DOHH2 (cell line): Measurements from ENCODE around the gene RIN2.

Experiments
- CTCF ChIP-seq: fragments of 200-600 bp; sonication (generic); IDR thresholded peaks from one replicate; pipeline ENCODE4 v1.5.1; 2014; ENCODE audit warnings: antibody characterized with exemption, mild to moderate bottlenecking, low read depth, low read length; ENCODE audit not compliant: poor library complexity, severe bottlenecking
- EZH2phosphoT487 ChIP-seq: fragments of 200-600 bp; sonication (generic); IDR thresholded peaks from 2 replicates; pipeline ENCODE4 v1.6.1; 2017; ENCODE audit warnings: borderline replicate concordance, mild to moderate bottlenecking, antibody characterized with exemption, low read length, moderate library complexity, mixed read lengths

GRCh38 chr20:19712721-19713260 is 45.3 kb upstream of the RIN2 start:
- TF ChIP-seq CTCF (no peak), EZH2phosphoT487 (no peak)
